ENCODE data around the gene UBXN2A. TPM values are rescaled to one million over a fixed set of nuclear protein-coding genes. Genes with fewer than 3 reads are reported as not detected.

UBXN2A gene
- total and polyA plus RNA-seq, 10 of the 15 experiments (the other 5 are each of a cell fraction or from before 2014, with no cell fraction given) = 3.7 to 23.5 (median 14.6) TPM

GRCh38 chr2:23925702-23926289 lies 14.5 kb upstream of the UBXN2A start (continued):
- TF ChIP-seq EP300 (IDR thresholded peaks at IDR 0.05; ENCODE audit: borderline replicate concordance in 1 of 2, control insufficient read depth in 1 of 2, low read depth in 2 of 2, low read length in 2 of 2) = peak; percentile 66 to 87; a peak in 2 of 4 replicates
- TF ChIP-seq ZBTB4 (CRISPR knock-in tag; IDR thresholded peaks at IDR 0.05) = no peak
- no peak for TF ChIP-seq ZNF274 (IDR thresholded peaks at IDR 0.05; ENCODE audit: insufficient read depth, insufficient read length)
- TF ChIP-seq SUZ12 (IDR thresholded peaks at IDR 0.05; ENCODE audit: unreplicated experiment) = no peak
- TF ChIP-seq HDAC2 (IDR thresholded peaks at IDR 0.05) = no peak
- no peak for TF ChIP-seq HDAC6 (IDR thresholded peaks at IDR 0.05; ENCODE audit: unreplicated experiment)
- no peak for TF ChIP-seq TARDBP (IDR thresholded peaks at IDR 0.05; ENCODE audit: borderline replicate concordance)
- TF ChIP-seq RELB (IDR thresholded peaks at IDR 0.05; ENCODE audit: low read depth) = peak; percentile 92
- TF ChIP-seq ZNF217 (IDR thresholded peaks at IDR 0.05) = peak; percentile 47; the same call in 1 of the 2 replicates
- peak; percentile 72; the same call in 1 of the 2 replicates for TF ChIP-seq NFIC (IDR thresholded peaks at IDR 0.05; ENCODE audit: low read depth, low read length)
- peak; percentile 97 for TF ChIP-seq IRF4 (IDR thresholded peaks at IDR 0.05; ENCODE audit: low read depth, low read length)
- no peak for TF ChIP-seq CEBPB (IDR thresholded peaks at IDR 0.05; ENCODE audit: borderline replicate concordance in 1 of 2, low read depth in 2 of 2, low read length in 2 of 2)
- TF ChIP-seq BCL3 (IDR thresholded peaks at IDR 0.05; ENCODE audit: borderline replicate concordance, insufficient read depth, low read depth, low read length, poor library complexity, severe bottlenecking) = peak; percentile 61
- peak; percentile 60; the same call in 1 of the 2 replicates for TF ChIP-seq CHD2 (IDR thresholded peaks at IDR 0.05; ENCODE audit: borderline replicate concordance, low read depth, low read length)
- TF ChIP-seq RUNX3 (IDR thresholded peaks at IDR 0.05; ENCODE audit: low read length) = peak; percentile 98
- no peak for TF ChIP-seq USF1 (IDR thresholded peaks at IDR 0.05; ENCODE audit: borderline replicate concordance, extremely low read length, insufficient read depth, low read depth, low read length)
- peak; percentile 65; the same call in 1 of the 2 replicates for TF ChIP-seq TCF12 (IDR thresholded peaks at IDR 0.05; ENCODE audit: low read depth, low read length)
- peak; percentile 56; the same call in 1 of the 2 replicates for TF ChIP-seq BMI1 (IDR thresholded peaks at IDR 0.05; ENCODE audit: borderline replicate concordance)
- TF ChIP-seq SIN3A (IDR thresholded peaks at IDR 0.05; ENCODE audit: low read depth, low read length) = 0 out of 2 replicates have a peak, but pooled peaks have one; percentile 54
- peak; percentile 96 for TF ChIP-seq POLR2AphosphoS5 (IDR thresholded peaks at IDR 0.05; ENCODE audit: low read length)
- peak; percentile 95 to 96 for TF ChIP-seq IKZF2 (IDR thresholded peaks at IDR 0.05)
